Measurements from ENCODE around the gene HRH2. TPM values are rescaled to one million over a fixed set of nuclear protein-coding genes. Genes with fewer than 3 reads are reported as not detected.

HRH2 gene
- total and polyA plus RNA-seq, 9 of the 15 experiments (the other 6 are each of a cell fraction or from before 2014, with no cell fraction given): 0.04 TPM; not detected in 8

GRCh38 chr5:175652741-175653663 lies 4.9 kb upstream of the HRH2 start:
- WGBS (ENCODE audit: insufficient coverage, low coverage, missing lambda C conversion rate): 2% methylated on average over 11 of the region's 11 CpGs

More at GRCh38 chr5:175652741-175653663, 4.9 kb upstream of the HRH2 start:
- CTCF ChIA-PET (ENCODE audit: low intra/inter-chr PET ratio): no interaction called here
- ATAC-seq (no peak), FAIRE-seq (no peak), DNase-seq (ENCODE audit: extremely low read depth in 1 of 4, low spot score in 3 of 4) (no peak)
- Histone ChIP-seq H3K79me2 (ENCODE audit: control insufficient read depth, insufficient read depth, low read length) (no peaks in the 10 kb centered on the region), H3K27ac (ENCODE audit: extremely low read depth, low read depth, low read length) (no peak overlapping the region), H3K9me3 (replicated peaks; ENCODE audit: control insufficient read depth, insufficient read depth, low read depth, low read length) (no peaks in the 10 kb centered on the region), H3K9ac (ENCODE audit: insufficient read depth in 1 of 2, low read depth in 2 of 2, low read length in 2 of 2) (no peak overlapping the region), H3K4me3 (no peak overlapping the region), H3K36me3 (ENCODE audit: control insufficient read depth, insufficient read depth, low read length) (no peaks in the 10 kb centered on the region), H3K27me3 (ENCODE audit: control insufficient read depth in 2 of 2, insufficient read depth in 2 of 2, low read length in 2 of 2) (peaks cover 5 to 45% of the 10 kb centered on the region in 2 experiments), H3K9me1 (ENCODE audit: control insufficient read depth, insufficient read depth, low read length) (no peaks in the 10 kb centered on the region), H3K4me1 (replicated peaks in 1 of 2; ENCODE audit: control insufficient read depth in 2 of 2, insufficient read depth in 2 of 2, low read length in 2 of 2) (peaks cover 0 to 5% of the 10 kb centered on the region in 2 experiments; a peak in 1 of 5 replicates), H4K20me1 (replicated peaks; ENCODE audit: control insufficient read depth, insufficient read depth, low read length) (no peaks in the 10 kb centered on the region), H2AFZ (ENCODE audit: low read depth, low read length) (no peak overlapping the region), H3K4me2 (ENCODE audit: insufficient read depth, low read length) (no peak overlapping the region)
- in situ Hi-C loops (cut with MboI): no loop called here
- TF ChIP-seq GMEB1 (CRISPR knock-in tag; IDR thresholded peaks at IDR 0.05): no peak
- no peak for TF ChIP-seq ZNF436 (CRISPR knock-in tag; IDR thresholded peaks at IDR 0.05)
- intact Hi-C loops (cut with micrococcal nuclease): no loop called here
- POLR2A ChIA-PET: interaction anchor here (0.7 kb wide), 1 partner anchor 16 kb away, joined by 3 read pairs; no protein-coding TSS in a partner anchor
- BruUV-seq (replicated peaks): no TSS peak
